ENCODE results near the gene MAZ. TPM values are rescaled to one million over a fixed set of nuclear protein-coding genes. Genes with fewer than 3 reads are reported as not detected.
A peak's percentile ranks its signal among the peaks of the same experiment; 100 is the strongest.
"Not testable (repeated sequence)": the region's sequence is repeated elsewhere in the genome, so short reads cannot be mapped to it uniquely, and the experiment has no call there.

The MAZ gene
- polyA plus RNA-seq (2012; ENCODE audit: insufficient read depth, insufficient read length, low read depth) = 1,186 TPM

- TF ChIP-seq, protein P1, sequence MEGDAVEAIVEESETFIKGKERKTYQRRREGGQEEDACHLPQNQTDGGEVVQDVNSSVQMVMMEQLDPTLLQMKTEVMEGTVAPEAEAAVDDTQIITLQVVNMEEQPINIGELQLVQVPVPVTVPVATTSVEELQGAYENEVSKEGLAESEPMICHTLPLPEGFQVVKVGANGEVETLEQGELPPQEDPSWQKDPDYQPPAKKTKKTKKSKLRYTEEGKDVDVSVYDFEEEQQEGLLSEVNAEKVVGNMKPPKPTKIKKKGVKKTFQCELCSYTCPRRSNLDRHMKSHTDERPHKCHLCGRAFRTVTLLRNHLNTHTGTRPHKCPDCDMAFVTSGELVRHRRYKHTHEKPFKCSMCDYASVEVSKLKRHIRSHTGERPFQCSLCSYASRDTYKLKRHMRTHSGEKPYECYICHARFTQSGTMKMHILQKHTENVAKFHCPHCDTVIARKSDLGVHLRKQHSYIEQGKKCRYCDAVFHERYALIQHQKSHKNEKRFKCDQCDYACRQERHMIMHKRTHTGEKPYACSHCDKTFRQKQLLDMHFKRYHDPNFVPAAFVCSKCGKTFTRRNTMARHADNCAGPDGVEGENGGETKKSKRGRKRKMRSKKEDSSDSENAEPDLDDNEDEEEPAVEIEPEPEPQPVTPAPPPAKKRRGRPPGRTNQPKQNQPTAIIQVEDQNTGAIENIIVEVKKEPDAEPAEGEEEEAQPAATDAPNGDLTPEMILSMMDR (IDR thresholded peaks at IDR 0.05; ENCODE audit: low read depth, low read length) = no peak
- Histone ChIP-seq H3K36me3 (peaks cover 38% of the 10 kb centered on the region), H3K9me3 (no peaks in the 10 kb centered on the region), H3K4me3 (ENCODE audit: low read depth, low read length) (peak within 1 kb of the TSS; percentile 80), H3K27me3 (no peaks in the 10 kb centered on the region), H3K4me1 (peaks cover 6% of the 10 kb centered on the region)
- DNase-seq = no peak
These were observed at the start of gene MAZ for GRCh38 chr16:29806099-29806579. Gene MAZ (plus strand): TSS chr16:29806529. CDS start chr16:29806702, 173 bp downstream.

DNA sequence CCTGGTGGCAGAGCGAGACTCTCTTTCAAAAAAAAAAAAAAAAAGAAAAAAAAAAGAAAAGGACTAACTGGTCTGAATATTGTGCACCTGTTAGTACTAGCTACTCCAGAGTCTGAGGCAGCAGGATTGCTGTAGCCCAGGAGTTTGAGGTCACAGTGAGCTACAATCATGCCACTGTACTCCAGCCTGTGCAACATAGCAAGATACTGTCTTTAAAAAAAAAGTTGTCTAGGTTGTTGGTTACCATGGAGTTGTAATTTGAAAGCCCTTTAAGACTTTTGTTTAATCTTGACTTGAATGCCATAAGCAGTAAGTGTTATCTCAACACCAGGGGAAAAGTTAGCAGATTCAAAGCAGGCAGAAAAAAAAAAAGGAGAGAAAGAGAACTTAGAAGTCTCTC is 49.7 kb upstream of the MAZ start:
- no peak for DNase-seq
- TF ChIP-seq, protein P1 (IDR thresholded peaks at IDR 0.05; ENCODE audit: low read depth, low read length) = no peak

GRCh38 chr16:29757086-29757485 is 49.2 kb upstream of the MAZ start:
- not testable (repeated sequence) for H3K4me1 ChIP-seq, H3K36me3 ChIP-seq

More for the DNA sequence above, 49.7 kb upstream of the MAZ start:
- Histone ChIP-seq H3K4me3 (ENCODE audit: low read depth, low read length) (no peak overlapping the region), H3K4me1 (no peaks in the 10 kb centered on the region), H3K27me3 (no peaks in the 10 kb centered on the region), H3K9me3 (no peaks in the 10 kb centered on the region), H3K36me3 (no peaks in the 10 kb centered on the region)

DNA sequence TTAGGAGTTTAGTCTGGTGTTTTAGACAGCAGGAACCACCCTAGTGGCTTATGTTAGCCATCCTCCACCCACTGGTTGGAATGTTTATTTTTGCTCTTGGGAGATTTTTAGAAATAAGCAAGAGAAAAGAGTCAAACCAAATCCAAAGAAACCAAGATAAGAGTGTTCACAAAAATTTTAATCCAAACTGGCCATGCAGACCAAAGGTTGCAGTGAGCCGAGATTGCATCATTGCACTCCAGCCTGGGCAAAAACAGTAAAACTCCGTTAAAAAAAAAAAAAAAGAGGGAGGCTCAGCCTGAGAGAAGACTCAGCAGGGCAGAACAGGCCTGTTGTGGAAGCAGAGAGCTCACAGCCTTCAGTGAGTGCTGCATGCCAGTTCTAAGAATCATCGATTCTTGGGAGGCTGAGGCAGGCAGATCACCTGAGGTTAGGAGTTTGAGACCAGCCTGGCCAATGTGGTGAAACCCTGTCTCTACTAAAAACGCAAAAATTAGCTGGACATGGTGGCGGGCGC is 48.3 kb upstream of the MAZ start:
- H3K4me1 ChIP-seq = no peaks in the 10 kb centered on the region
- TF ChIP-seq, protein P1 (IDR thresholded peaks at IDR 0.05; ENCODE audit: low read depth, low read length) = no peak
- no peak overlapping the region for H3K4me3 ChIP-seq (ENCODE audit: low read depth, low read length)
- H3K27me3 ChIP-seq = no peaks in the 10 kb centered on the region
- no peaks in the 10 kb centered on the region for H3K36me3 ChIP-seq
- DNase-seq = no peak
- no peaks in the 10 kb centered on the region for H3K9me3 ChIP-seq

More at GRCh38 chr16:29757086-29757485, 49.2 kb upstream of the MAZ start:
- not testable (repeated sequence) for H3K9me3 ChIP-seq; H3K27me3 ChIP-seq; H3K4me3 ChIP-seq (ENCODE audit: low read depth, low read length); DNase-seq

- no peaks in the 10 kb centered on the region for H3K27me3 ChIP-seq
- no peaks in the 10 kb centered on the region for H3K36me3 ChIP-seq
- no peak for DNase-seq
- no peaks in the 10 kb centered on the region for H3K9me3 ChIP-seq
- no peak overlapping the region for H3K4me3 ChIP-seq (ENCODE audit: low read depth, low read length)
- TF ChIP-seq, protein P1 (IDR thresholded peaks at IDR 0.05; ENCODE audit: low read depth, low read length) = no peak
- no peaks in the 10 kb centered on the region for H3K4me1 ChIP-seq
These were observed 45.6 kb upstream of the MAZ start for GRCh38 chr16:29760567-29761279.

GRCh38 chr16:29761280-29761651 is 45.1 kb upstream of the MAZ start:
- not testable (repeated sequence) for H3K9me3 ChIP-seq; H3K4me3 ChIP-seq (ENCODE audit: low read depth, low read length); DNase-seq; H3K4me1 ChIP-seq; H3K27me3 ChIP-seq; H3K36me3 ChIP-seq

GRCh38 chr16:29761882-29762281 is 44.4 kb upstream of the MAZ start:
- Histone ChIP-seq H3K36me3 (no peaks in the 10 kb centered on the region), H3K9me3 (no peaks in the 10 kb centered on the region), H3K4me1 (no peaks in the 10 kb centered on the region), H3K4me3 (ENCODE audit: low read depth, low read length) (no peak overlapping the region), H3K27me3 (no peaks in the 10 kb centered on the region)
- TF ChIP-seq, protein P1 (IDR thresholded peaks at IDR 0.05; ENCODE audit: low read depth, low read length) = no peak
- no peak for DNase-seq
